HG02938 (cell line): Measurements from ENCODE around the gene SNX5.

Experiments used
- ATAC-seq: cut with Tn5 transposase; IDR thresholded peaks from one replicate; pipeline ENCODE4 v1.9.1; 2021; ENCODE audit warnings: mild to moderate bottlenecking, moderate library complexity; ENCODE audit not compliant: unreplicated experiment

The SNX5 gene

DNA sequence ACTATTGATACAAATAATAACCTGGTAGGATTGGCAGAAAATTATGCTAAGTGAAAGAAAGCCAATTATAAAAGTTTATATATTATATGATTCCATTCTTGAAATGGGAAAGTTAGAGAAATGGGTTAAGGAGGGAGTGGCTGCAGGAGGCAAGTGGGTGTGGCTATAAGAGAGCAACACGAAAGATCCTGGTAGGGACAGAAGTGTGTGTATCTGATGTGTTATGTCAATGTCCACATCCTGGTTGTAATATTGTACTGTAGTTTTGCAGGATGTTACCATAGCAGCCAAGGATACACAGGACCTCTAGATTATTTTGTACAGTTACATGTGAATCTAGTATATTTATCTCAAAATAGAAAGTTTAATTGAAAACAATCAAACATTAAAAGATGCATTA lies 46.8 kb downstream of the SNX5 start:
- no peak for ATAC-seq

DNA sequence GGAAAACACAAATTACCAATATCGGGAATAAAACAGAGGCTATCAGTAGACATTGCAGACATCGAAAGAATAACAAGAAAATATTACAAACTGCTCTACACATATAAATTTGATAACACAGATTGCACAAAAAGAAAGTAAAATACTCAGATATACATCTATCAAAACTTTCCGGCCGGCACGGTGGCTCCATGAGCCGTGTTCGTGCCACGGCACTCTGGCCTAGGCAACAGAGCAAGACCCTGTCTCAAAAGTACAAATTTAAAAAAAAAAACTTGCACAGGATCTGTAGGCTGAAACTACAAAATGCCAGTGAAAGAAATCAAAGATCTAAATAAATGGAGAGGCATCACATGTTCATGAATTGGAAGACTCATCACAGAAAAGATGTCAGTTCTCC lies 49.4 kb downstream of the SNX5 start:
- no peak for ATAC-seq

DNA sequence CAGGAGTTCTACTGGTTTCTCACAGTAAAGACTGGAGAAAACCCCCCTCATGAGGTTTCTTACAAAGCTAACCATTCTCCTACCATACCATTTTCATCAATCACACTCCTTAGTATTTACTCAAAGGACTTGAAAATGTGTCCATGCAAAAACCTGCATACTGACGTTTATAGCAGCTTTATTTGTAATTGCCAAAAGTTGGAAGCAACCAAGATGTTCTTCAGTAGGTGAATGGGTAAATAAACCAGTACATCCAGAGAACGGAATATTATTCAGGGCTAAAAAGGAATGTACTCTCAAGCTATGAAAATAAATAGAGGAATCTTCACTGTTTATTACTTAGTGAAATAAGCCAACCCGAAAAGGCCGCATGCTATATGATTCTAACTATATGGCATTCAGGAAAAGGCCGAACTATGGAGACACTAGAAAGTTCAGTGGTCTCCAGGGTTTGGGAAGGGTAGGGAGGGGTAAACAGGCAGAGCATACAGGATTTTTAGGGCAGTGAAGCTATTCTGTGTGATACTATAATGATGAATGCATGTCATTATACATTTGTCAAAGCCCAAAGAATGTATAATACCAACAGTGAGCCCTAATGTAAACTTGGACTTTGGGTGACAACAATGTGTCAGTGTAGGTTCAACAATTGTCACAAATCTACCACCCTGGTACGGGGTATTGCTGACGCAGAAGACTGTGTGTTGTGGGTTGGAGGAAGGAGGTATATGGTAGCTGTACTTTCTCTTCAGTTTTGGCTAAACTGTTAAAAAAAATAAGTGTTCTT lies 50.6 kb downstream of the SNX5 start:
- no peak for ATAC-seq

DNA sequence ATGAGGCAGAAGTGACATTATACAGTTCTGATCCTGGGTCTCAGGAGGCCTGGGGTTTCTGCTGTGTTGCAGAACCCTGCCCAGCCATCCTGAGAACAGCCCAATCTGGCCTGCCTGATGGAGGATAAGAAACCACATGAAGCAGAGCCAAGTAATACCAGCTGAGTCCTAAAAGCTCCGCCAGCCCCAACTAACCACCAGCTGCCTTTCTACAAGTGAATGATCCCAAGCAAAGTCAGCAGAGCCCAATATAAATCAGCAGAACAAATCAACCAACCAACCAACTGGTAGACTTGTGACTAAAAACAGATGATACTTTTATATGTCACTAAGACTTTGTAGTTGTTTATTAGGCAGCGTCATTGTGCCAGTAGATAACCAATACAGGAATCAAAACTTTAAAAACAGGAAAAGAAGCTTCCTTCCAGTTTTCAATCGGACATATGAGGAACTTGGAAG lies 52.1 kb downstream of the SNX5 start:
- ATAC-seq: no peak

DNA sequence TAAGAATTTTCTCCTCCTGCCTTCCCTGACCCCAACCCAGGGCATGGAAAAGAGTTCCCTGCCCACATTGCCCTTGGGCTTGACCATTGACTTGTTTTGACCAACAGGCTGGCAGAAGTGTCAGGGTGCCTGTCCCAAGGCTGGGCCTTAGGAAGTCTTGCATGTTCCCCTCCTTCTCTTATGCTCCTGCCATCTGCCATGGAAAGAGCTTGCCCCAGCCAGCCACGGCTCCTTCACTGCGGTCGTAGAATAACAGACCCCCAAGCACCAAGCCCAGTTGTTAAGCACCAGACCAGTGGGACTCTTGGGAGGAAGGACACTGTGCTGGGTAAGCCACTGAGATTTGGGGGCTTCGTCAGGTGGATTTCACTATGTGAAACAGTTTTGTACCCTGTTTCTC lies 53.6 kb downstream of the SNX5 start:
- ATAC-seq: no peak

DNA sequence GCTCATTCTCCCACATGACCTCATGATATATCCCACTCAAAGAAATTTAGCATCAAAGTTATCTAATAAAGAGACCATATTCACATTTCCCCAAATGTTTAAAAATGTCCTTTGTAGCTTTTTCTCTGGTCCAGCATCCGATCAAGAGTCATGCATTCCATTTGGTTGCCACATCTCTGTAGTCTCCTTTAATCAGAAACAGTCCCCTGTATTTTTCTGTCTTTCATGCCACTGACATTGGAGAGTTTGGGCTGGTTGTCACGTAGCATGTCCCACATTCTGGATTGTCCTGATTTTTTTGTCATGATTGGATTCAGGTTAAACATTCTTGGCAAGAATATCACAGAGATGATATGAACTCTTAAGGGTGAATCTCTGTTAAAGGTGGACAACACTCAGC lies 55.7 kb downstream of the SNX5 start:
- ATAC-seq: no peak

DNA sequence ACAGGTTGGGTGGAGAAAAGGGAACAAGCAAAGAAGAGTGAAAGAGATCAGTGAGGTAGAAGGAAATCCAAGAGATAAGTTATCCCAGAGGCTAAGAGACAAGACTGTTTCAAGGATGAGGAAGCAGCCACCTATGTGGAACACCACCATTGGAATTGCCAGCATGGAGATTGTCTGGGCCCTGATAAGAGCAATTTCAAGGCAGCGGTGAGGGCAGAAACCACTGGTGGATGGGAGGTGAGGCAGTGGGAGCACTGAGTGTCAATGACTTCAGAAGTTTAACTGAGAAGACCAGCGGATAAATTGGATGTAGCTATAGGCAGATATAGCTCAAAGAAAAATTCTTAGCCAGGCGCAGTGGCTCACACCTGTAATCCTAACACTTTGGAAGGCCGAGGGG lies 56.7 kb downstream of the SNX5 start:
- ATAC-seq: no peak

DNA sequence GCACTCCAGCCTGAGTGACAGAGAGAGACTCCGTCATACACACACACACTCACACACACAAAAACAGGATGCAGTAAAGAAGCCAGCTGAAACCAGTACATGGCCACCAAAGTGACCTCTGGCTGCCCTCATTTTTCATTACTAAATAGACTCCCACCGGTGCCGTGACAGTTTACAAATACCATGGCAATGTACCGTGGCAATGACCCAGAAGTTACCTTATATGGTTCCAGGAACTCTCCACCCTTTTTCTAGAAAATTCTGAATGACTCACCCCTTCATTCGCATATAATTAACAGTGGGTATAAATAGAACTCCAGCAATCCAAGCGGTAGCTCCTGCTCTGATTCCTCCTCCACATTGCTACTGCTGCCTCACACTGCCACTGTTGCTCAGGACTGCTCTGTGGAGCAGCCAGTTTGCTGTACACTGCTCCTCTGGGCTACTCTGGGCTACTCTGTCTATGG lies 57.7 kb downstream of the SNX5 start:
- ATAC-seq: no peak

DNA sequence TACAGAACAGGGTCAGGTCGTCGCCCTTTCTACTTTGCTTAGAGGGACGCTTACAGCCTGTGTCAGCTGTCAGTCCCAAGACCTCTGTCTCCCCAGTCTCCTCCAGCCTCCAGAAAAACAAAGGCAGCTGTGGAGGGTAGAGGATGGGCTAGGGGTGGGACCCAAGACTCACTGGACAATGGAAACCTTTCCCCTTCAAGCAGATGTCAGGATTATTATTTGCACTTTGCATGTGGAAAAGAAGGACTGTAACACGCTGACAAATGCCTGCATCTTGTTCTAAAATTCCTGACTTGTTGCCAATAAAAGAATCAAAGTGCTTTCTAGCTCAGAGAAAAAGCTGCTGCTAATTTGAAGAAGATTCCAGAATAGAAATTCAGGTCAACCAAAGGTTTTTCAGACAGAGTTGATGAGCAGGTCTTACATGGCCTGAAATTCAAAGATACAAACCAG lies 58.7 kb downstream of the SNX5 start:
- ATAC-seq: no peak

DNA sequence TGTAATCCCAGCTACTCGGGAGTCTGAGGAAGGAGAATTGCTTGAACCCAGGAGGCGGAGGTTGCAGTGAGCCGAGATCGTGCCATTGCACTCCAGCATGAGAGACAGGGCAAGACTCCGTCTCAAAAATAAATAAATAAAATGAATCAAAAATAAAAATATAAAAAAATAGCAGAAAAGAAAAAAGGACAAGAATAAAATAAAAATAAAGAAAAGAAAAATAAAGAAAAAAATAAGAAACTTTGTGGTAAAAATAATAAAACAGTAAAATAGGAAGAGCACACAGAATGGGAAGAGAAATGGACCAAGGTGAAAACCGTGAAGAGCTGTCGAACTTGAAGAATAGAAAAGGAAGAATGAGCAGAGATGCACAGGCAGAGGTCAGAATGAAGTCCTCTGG lies 63.0 kb downstream of the SNX5 start:
- no peak for ATAC-seq

DNA sequence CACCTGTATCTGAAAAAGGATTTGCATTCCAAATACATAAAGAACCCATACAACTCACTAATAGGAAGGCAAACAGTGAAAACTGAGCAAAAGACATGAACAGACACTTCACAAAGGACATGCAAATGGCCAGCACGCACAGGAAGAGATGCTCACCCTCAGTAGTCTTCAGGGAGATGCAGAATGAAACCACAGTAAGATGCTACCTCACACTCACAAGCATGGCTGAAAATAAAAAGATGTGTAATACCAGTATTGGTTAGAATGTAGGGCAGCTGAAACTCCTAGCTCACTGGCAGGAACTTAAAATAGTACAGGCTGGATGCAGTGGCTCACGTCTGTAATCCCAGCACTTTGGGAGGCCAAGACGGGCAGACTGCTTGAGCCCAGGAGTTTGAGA lies 64.6 kb downstream of the SNX5 start:
- ATAC-seq: peak; percentile 67

DNA sequence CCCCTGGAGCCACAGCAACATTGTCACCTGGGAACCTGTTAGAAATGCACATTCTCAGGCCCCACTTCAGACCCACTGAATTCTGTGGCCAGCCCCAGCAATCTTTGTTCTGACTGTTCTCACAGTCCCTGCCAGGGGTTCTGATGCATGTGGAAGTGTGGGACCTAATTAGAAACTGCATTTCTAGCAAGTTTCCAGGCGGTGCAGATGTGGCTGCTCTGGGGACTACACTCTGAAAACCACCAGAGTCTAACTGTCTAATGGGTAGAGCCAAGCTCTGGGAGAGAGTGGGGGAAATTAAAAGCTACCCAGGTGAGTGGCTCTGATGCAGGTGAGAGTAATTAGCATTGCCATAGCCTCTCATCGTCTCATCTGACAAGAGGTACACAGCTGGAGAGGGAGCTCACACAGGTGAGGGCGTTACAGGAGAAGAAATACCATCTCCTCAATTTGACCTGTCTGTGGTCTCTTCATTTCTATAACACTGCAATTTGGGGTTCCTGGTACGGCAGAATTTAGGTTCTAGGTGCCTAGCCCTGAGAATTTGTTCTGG lies 66.0 kb downstream of the SNX5 start:
- no peak for ATAC-seq

DNA sequence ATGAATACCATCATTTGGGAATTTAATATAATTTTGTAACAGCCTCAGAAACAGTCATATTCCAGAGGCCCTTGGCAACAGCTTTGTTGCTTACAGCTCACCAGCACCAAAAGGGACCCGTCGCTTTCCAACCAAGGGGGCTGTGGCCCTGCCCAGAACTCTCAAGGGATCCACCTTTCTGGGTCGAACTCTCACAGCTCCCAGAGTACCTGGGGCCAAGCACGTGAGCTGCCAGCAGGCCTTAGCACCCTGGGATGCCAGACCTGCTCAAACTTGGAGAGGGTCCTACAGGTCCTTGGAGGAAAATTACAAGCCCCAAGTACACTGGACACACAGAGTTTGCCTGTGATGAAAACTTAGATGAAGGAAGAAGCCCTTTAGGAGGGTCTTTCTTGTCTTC lies 66.6 kb downstream of the SNX5 start:
- no peak for ATAC-seq

DNA sequence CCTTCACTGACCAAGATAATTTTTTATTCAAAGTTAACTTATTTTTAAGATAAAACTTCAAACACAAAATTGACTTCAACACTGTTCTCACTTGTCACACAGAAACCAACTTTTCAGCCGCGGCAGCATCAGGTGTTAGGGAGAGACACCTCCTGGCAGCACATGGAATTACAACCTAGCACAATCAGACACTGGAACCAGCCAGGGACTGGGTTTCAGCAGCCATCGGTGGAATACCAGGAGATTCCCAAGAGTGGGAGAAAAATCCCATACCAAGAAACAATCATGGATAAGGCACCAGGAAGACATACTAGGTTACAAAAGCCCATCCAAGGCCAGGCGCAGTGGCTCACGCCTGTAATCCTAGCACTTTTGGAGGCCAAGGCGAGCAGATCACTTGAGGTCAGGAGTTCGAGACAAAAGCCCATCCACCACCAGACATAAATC lies 70.0 kb downstream of the SNX5 start:
- no peak for ATAC-seq

DNA sequence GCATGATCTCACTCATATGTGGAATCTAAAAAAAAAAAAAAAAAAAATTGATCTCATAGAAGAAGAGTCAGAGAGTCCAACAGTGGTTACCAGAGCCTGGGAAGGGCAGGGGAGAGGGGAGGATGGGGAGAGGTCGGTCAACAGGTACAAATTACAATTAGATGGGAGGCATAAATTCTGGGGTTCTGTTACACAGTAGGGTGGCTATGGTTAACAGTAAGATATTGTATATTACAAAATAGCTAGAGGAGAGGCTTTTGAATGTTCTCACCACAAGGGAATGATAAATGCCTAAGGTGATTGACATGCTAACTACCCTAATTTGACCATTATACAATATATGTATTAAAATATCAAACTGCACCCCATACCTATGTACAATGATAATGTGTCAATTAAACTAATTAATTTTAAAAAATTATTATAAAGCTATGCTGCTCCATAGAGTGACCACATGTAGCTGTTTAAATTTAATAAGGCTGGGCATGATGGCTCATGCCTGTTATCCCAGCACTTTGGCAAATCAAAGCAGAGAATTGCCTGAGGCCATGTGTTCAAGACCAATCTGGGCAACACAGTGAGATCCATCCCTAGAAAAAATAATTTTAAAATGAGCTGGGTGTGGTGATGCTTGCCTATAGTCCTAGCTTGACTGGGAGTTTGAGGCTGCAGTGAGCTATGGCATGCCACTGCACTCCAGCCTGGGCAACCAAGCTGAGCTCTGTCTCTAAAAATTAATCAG lies 70.9 kb downstream of the SNX5 start:
- no peak for ATAC-seq

DNA sequence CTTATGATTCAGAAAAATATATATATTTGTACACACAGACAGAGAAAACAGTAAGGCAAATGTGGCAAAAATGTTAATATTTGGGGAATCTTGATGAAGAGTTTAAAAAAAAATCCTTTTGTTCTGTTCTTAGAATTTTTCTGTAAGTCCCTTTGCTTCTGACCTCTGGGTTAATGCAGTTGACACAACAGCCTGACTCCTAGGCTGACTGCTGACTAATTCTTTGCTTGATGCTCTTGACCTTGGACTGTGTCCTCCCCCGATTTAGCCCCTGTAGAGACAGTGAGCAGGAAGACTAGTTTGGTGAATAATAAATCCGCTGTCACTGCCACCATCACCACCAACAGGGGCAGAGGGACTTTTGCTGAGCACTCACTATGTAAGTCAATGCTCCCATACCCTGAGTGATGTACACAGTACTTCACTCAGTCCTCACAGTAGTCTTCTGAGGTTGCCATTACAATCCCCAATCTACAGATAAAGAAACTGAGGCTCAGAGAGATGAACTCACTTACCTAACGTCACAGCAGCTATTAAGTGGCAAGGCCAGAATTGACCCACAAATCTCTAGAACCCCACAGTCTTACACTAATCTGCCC lies 71.7 kb downstream of the SNX5 start:
- no peak for ATAC-seq

DNA sequence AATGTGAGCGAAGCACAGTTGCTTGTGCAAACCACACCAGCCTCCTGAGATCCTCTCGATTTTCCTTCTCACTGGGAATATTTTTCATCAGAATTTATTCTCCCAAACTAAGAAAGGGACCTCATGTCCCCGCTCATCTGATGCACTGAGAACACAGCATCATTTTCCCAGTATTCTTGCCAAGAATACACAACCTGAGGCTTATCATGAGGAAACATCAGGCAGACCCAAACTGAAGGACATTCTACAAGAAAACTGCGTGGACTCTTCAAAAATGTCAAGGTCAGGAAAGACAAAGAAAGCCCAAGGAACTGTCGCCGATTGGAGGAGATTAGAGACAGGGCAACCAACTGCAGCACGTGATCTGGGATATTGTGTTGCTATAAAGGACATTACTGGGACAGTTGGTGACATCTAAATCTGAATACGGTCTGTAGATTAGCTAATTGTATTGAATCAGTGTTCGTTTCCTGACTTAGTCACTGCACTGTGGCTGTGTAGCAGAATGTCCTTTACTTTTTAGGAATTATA lies 72.3 kb downstream of the SNX5 start:
- no peak for ATAC-seq

DNA sequence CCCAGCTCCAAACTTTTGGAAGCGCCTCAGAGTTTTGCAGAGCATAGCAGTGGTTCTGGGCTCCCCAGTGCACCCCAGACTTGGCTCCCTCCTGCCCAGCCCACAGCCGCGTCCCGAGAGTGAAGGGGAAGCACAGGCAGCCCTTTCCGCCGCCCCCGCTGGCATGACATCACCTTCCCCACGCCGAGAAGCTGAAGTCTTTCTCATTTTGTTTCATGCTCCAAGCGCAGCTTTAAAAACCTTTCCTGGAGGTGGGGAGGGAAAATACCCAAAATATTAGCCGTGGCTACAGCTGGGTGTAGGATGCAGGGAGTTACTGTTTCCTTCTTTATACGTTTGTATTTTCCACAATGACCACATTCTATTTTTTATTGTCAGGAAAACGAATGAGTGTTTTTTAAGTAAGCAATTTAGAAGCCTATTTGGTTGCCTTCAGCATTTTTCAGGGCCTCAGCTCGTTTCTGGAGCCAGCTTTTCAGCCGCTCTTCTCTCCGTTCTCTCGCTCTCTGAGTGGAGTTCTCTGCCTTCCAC lies 72.9 kb downstream of the SNX5 start:
- peak; percentile 58 for ATAC-seq

DNA sequence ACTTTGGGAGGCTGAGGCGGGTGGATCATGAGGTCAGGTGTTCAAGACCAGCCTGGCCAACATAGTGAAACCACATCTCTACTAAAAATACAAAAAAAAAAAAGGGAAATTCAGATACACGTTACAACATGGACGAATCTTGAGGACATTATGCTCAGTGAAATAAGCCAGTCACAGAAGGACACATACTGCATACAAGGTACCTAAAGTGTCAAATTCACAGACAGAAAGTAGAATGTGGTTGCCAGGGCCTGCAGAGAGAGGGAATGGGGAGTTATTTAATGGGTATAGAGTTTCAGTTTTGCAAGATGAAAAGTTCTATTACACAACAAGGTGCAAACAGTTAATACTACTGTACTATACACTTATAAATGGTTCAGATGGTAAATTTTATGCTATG lies 75.1 kb downstream of the SNX5 start:
- no peak for ATAC-seq

DNA sequence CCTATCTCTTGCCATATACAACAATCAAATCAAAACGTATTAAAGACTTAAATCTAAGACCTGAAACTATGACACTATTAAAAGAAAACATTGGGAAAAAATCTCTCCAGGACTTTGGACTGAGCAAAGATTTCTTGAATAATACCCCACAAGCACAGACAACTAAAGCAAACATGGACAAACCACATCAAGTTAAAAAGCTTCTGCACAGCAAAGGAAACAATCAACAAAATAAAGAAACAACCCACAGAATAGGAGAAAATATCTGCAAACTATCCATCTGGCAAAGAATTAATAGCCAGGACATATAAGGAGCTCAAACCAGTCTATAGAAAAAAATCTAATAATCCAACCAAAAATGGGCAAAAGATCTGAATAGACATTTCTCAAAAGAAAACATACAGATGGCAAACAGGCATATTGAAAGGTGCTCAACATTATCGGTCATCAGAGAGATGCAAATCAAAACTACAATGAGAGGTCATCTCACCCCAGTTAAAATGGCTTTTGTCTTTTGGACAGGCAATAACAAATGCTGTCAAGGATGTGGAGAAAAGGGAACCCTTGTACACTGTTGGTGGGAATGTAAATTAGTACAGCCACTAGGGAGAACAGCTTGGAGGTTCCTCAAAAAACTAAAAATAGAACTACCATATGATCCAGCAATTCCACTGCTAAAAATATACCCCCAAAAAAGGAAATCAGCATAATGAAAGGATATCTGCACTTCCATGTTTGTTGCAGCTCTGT lies 76.2 kb downstream of the SNX5 start:
- ATAC-seq: no peak
